ENCODE data around the gene NANS. TPM values are rescaled to one million over a fixed set of nuclear protein-coding genes. Genes with fewer than 3 reads are reported as not detected.

NANS gene
- total RNA-seq, 1 experiment from 2014 or later = 57.9 TPM

DNA sequence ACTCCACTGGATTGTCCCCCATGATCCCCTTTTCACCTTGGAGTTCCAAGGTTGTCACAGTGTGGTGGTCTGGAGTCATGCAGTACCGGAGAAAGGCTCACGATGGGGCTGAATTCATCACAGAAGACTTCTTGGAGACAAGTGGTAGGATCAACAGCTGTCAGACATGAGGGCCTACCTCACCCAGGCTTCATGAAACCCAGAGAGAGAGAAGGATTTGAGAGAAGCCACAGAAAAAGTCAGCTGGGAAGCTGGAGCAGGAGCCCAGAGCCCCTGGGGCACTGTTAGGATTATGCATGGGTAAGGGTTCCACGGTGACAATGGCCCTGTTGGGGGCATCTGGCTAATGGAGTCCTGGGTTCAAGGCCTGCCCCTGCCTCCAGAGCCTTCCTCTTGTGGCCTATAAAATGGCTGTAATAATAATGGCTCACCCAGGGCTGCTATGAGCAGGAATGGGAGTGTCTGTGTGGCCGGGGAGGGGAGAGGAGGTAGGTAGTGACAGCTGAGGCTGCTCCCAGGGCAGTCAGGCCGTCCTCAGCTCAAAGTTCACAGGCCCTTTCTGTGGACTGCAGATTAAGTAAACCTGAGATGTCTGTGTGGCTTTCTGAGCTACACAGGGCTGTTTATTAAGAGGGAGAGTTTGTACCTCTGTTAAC is 61.6 kb downstream of the NANS start:
- H3K36me3 Mint-ChIP-seq = no peaks in the 10 kb centered on the region; the same call in 1 of the 2 replicates
- H3K27me3 Mint-ChIP-seq (ENCODE audit: low read depth) = peaks cover 20% of the 10 kb centered on the region

More for the DNA sequence above, 61.6 kb downstream of the NANS start:
- Mint-ChIP-seq H3K4me3 (peak overlapping the region; percentile 66), H3K9me3 (no peaks in the 10 kb centered on the region), H3K27ac (no peak overlapping the region), H3K4me1 (peaks cover 19% of the 10 kb centered on the region)
- TF ChIP-seq CREM (CRISPR knock-in tag; IDR thresholded peaks at IDR 0.05) (no peak), E2F4 (CRISPR knock-in tag; IDR thresholded peaks at IDR 0.05; ENCODE audit: borderline replicate concordance, low read depth) (no peak), PRRX2 (CRISPR knock-in tag; IDR thresholded peaks at IDR 0.05) (no peak), GABPB1 (CRISPR knock-in tag; IDR thresholded peaks at IDR 0.05) (no peak), GRHL2 (CRISPR knock-in tag; IDR thresholded peaks at IDR 0.05; ENCODE audit: insufficient replicate concordance, severe bottlenecking) (no peak), ATF2 (CRISPR knock-in tag; IDR thresholded peaks at IDR 0.05; ENCODE audit: borderline replicate concordance, low read depth) (no peak), KAT7 (CRISPR knock-in tag; IDR thresholded peaks at IDR 0.05; ENCODE audit: borderline replicate concordance) (no peak), PREB (CRISPR knock-in tag; IDR thresholded peaks at IDR 0.05; ENCODE audit: borderline replicate concordance) (no peak), ZNF423 (CRISPR knock-in tag; IDR thresholded peaks at IDR 0.05) (no peak), FOXK1 (CRISPR knock-in tag; IDR thresholded peaks at IDR 0.05) (no peak), ZNF263 (CRISPR knock-in tag; IDR thresholded peaks at IDR 0.05; ENCODE audit: low read depth) (no peak), MXD4 (CRISPR knock-in tag; IDR thresholded peaks at IDR 0.05; ENCODE audit: borderline replicate concordance) (no peak), TEAD4 (CRISPR knock-in tag; IDR thresholded peaks at IDR 0.05) (no peak), FOXP4 (CRISPR knock-in tag; IDR thresholded peaks at IDR 0.05) (no peak)
- TF ChIP-seq, protein P1, sequence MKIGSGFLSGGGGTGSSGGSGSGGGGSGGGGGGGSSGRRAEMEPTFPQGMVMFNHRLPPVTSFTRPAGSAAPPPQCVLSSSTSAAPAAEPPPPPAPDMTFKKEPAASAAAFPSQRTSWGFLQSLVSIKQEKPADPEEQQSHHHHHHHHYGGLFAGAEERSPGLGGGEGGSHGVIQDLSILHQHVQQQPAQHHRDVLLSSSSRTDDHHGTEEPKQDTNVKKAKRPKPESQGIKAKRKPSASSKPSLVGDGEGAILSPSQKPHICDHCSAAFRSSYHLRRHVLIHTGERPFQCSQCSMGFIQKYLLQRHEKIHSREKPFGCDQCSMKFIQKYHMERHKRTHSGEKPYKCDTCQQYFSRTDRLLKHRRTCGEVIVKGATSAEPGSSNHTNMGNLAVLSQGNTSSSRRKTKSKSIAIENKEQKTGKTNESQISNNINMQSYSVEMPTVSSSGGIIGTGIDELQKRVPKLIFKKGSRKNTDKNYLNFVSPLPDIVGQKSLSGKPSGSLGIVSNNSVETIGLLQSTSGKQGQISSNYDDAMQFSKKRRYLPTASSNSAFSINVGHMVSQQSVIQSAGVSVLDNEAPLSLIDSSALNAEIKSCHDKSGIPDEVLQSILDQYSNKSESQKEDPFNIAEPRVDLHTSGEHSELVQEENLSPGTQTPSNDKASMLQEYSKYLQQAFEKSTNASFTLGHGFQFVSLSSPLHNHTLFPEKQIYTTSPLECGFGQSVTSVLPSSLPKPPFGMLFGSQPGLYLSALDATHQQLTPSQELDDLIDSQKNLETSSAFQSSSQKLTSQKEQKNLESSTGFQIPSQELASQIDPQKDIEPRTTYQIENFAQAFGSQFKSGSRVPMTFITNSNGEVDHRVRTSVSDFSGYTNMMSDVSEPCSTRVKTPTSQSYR (CRISPR knock-in tag; IDR thresholded peaks at IDR 0.05) = no peak
- TF ChIP-seq, protein P2, sequence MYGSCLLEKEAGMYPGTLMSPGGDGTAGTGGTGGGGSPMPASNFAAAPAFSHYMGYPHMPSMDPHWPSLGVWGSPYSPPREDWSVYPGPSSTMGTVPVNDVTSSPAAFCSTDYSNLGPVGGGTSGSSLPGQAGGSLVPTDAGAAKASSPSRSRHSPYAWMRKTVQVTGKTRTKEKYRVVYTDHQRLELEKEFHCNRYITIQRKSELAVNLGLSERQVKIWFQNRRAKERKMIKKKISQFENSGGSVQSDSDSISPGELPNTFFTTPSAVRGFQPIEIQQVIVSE (CRISPR knock-in tag; IDR thresholded peaks at IDR 0.05; ENCODE audit: borderline replicate concordance) = no peak
- TF ChIP-seq, protein P3, sequence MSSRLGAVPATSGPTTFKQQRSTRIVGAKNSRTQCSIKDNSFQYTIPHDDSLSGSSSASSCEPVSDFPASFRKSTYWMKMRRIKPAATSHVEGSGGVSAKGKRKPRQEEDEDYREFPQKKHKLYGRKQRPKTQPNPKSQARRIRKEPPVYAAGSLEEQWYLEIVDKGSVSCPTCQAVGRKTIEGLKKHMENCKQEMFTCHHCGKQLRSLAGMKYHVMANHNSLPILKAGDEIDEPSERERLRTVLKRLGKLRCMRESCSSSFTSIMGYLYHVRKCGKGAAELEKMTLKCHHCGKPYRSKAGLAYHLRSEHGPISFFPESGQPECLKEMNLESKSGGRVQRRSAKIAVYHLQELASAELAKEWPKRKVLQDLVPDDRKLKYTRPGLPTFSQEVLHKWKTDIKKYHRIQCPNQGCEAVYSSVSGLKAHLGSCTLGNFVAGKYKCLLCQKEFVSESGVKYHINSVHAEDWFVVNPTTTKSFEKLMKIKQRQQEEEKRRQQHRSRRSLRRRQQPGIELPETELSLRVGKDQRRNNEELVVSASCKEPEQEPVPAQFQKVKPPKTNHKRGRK (CRISPR knock-in tag; IDR thresholded peaks at IDR 0.05; ENCODE audit: borderline replicate concordance) = no peak
- TF ChIP-seq, protein P4, sequence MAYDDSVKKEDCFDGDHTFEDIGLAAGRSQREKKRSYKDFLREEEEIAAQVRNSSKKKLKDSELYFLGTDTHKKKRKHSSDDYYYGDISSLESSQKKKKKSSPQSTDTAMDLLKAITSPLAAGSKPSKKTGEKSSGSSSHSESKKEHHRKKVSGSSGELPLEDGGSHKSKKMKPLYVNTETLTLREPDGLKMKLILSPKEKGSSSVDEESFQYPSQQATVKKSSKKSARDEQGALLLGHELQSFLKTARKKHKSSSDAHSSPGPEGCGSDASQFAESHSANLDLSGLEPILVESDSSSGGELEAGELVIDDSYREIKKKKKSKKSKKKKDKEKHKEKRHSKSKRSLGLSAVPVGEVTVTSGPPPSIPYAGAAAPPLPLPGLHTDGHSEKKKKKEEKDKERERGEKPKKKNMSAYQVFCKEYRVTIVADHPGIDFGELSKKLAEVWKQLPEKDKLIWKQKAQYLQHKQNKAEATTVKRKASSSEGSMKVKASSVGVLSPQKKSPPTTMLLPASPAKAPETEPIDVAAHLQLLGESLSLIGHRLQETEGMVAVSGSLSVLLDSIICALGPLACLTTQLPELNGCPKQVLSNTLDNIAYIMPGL (CRISPR knock-in tag; IDR thresholded peaks at IDR 0.05) = no peak
- CTCF ChIA-PET = interaction anchor here (0.8 to 2.7 kb wide), 15 partner anchors 13 to 138 kb away, joined by 3 to 12 read pairs (median 4); partner anchors contain the start of genes CORO2A, NANS and TBC1D2
- POLR2A ChIA-PET = interaction anchor here (1.2 to 1.8 kb wide), 2 partner anchors 26 to 145 kb away, joined by 3 to 4 read pairs; no protein-coding TSS in a partner anchor
- peak; percentile 4 for ATAC-seq
- no peak for DNase-seq (ENCODE audit: low spot score)
